Activated CD4-positive, alpha-beta T cell treated with anti-CD3 and anti-CD28 coated beads, Interleukin-2, amount 50 U/mL, for 16 hours (primary cell): ENCODE measurements around the gene CEP43.

Experiments used
- DNase-seq: peaks from one replicate; pipeline ENCODE4 v3.0.0-alpha.2; 2020

The CEP43 gene

DNA sequence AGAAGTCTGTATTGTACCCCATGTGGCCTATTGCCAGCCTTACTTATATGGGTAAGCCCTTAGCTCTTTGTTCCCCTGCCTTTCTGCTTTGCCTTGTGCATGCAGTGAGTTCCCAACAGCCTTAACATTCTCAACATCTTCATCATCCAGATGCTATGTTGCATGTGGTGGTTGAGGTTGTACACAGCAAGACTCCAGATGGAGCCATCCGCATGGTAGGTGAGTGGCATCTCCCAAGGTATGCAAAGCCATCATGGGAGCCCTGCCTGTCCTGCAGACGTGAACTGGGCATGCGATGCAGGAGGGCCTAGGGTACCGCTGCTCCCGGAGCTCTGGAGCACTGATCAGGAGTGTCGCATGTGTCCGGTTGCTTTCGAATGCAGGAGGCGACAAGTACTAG, 16.1 kb downstream of the CEP43 start:
- no peak for DNase-seq

DNA sequence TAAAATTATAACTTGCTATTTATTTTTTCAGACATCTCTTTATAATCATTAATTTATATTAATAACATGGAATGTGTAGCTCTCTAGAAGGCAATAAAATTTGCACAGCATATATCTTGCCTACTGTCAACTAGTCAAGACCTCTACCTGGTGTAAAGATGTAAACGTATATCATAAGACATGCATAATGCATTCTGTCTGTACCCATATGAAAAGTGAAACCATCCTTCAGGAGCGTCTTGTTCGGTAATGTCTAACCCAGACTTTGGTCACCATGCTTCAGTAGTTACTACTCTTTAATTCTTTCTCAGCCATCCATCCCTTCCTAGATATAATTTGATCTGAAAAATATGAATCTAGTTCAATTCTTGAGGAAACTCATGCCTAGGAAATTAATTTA, 21.0 kb downstream of the CEP43 start:
- no peak for DNase-seq

DNA sequence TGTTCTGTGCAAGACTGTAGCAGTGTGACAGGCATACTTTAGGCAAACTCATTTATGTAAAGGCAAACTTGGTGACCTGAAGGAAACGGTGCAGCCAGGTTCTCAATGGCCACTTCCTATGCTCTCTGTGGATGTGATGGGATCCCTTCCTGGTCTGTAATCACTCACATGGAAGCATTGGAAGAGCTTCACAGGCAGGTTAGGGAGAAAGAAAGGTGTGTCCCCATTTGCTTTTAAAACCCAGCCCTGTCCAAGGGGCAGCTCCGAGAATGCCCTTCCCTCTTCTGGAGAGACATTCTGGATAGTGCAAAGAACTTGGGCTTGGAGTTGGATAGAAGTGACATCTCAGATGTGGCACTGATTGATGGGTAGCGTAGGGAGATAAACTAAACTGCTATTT, 28.1 kb downstream of the CEP43 start:
- DNase-seq = no peak

DNA sequence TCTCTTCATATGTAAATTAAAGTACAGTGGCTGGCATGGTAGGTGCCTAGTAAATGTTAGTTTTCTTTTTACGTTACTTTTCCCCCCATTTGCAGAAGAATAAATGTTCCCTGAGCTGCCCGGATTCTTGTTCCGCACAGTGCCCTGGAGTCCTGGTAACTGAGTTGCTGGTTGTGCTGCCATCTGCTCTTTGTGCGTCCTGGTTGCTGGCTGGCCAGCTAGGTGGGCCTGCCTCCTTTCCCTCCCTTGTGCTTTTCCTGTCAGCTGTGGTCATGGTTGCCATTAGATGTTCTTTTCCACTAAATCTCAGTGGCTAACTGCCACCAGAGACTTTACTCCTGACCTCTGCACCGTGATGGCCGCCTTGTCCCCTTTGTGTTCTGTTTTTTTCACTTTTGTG, 28.6 kb downstream of the CEP43 start:
- DNase-seq = no peak

DNA sequence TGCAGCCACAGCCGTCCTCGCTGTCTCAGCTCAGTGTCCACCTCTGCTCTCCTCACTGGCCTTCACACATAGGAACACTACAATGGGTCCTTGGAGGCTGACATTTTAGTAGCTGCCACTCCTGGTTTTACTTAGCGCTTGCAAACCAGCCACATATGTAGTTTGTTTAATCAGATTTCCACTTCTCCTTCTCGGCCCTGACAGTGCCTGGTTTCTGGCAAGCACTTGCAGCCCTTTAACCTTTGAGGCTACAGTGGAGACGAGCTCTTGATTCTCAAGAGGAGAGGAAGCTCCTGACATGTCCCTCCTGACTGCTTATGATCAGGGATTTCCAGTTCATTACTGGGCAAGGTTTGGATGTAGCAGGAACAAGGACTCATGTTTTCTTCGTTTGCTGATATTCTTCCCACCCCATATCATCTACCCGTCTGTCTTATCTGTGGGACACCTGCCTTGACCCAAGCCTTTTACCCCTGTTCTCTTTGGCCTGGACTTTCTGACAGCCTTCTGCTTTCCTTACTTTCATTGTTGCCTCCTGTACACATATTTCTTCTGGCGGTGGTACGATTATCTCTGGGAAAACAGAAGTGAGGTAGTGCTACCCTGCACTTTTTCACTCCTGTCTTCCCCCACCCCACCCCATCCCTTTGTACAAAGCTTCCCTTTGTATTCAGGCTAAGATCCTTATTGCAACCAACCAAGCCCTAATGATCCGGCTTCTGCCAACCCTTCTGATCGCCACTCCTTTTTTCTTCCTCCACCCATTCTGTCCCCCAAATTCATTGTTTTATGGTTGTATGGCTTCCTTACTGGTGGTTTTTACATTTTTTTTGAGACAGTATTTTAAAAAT, 31.2 kb downstream of the CEP43 start:
- no peak for DNase-seq

DNA sequence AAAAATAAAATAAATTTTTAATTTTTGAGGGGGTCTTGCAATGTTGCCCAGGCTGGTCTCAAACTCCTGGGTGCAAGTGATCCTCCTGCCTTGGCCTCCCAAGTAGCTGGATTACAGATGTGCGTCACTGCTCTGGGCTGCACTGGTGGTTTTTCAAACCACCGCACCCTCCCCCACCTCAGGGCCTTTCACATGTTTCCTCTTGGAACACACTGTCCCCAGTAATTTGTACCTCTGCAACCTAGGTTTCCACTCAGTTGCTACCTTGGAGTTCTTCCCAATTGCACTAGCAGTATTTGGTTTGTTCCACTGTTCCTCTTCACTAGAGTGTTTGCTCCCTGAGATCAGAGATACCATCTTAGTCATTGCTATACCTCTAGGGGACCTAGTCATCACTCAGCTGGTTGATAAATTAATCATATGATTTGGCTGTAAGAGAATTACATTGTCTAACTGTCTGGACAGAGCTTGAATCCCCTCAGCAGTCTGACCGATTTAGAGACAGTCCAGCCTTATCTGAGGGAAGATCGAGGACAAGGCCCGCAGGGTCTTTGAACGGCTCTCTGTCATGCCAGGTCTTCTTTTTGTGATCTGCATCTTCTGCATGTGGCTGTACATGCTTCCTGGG, 32.0 kb downstream of the CEP43 start:
- DNase-seq = peak; percentile 50

DNA sequence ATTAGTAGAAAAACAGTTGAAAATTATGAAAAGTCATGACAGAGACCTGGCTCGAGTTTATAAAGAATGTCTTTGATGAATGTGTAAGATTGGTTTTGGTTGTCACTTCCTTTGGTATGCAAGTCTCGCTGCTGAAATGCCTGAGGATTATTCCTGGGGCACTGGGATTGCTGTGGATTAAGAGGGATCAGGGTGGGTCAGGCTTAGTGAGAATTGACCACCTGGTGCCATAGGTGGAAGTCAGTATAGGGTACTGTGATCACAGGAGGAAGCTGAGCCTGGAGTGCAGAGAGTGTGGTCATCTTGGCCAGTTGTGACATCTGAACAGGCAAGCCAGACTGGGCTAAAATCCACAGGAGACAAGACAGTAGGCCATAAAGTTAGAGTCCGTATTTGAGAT, 34.9 kb downstream of the CEP43 start:
- DNase-seq = no peak

DNA sequence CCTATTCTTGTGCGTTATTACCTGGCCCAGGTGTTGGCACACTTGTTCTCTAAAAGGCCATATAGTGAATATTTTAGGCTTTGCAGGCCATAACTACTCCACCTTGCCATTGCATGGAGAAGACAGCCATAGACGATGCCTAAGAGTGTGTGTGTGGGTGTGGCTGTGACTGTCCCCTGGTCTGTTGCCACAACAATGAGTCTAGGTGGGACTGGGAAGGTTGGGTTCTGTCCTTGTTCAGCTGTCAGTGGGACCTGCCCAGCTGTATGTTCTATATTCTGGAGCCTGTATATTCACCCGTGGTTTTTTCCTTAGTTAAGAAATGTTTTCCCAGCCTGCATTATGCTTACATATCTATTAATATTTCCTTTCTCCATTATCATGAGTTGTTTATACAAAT, 38.6 kb downstream of the CEP43 start:
- no peak for DNase-seq

DNA sequence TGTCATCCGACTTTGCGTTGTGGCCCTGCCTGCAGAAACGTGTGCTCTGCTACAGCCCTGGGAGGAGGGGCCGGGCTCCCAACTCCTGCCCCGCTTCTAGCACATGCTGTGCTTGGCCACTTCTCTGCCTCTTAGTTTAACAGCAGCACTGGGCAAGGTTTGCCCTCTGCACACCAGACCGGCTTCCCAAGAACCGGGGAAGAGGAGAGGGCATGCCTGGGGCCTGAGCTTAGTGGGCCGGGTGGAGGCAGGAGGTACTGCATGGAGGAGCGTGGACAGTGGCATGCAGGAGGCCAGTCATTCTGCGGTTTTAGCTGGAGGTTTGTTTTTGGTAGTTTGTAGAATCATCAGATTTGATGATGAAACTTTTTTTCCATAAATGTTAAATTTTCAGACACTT, 45.5 kb downstream of the CEP43 start:
- no peak for DNase-seq

DNA sequence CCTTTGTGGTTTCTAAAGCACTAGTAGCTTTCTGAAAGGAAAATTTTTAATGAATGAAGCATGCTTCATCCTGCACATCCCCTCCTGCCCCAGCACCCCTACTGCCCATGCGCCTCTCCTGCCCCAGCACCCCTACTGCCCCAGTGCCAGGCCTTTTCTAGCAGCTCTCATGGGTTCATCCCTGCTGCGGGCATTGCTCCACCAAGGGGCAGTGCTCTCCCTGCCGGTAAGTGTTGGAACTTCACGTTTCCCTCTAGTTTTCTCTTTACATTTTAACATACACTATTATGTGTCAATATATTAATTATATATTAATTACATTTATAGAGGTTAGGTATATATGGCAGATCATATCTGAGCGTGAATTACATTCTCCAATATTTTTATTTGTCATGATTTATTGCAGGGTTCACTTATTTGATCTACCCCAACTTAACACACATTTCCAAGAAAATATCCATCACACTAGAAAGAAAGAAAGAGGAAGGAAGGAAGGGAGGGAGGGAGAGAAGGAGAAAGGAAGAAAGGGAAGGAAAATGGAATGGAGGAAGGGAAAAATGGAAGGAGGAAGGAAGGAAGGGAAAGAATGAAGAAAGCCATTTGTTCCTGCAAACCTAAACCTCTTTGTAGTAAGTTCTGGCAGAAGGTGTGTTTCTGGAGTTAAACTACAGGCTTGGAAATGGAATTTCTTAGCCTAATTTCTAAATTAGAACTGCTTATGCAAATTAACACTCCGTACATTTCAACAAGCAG, 46.8 kb downstream of the CEP43 start:
- no peak for DNase-seq

DNA sequence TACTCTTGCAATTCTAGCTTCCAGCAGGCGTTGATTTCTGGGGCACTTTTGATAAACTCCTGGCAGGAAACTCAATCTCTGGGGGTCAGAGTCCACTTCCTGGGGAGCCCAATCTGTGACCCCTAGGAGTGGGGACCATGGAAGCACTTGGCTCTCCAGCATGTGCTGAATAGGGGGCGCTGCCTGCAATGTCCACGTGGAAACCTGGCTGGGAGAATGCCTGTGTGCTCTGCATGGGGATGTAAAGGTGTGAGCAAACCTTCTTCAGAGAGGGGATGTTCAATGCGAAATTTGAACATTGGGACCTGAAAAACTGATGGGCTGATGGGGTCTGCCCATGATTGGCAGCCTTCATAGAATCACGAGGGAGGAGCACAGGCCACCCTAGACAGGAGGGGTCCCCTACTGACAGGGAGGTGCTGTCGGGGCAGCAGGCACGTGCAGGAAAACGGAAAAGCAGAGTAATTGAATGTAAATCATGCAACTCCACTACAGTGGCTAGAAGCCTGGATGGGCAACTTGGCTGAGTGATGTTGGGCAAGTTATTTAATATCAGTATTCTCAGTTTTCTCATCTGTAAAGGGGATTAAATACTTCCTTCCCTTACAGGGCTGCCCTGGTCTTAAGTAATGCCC, 47.8 kb downstream of the CEP43 start:
- DNase-seq = no peak

DNA sequence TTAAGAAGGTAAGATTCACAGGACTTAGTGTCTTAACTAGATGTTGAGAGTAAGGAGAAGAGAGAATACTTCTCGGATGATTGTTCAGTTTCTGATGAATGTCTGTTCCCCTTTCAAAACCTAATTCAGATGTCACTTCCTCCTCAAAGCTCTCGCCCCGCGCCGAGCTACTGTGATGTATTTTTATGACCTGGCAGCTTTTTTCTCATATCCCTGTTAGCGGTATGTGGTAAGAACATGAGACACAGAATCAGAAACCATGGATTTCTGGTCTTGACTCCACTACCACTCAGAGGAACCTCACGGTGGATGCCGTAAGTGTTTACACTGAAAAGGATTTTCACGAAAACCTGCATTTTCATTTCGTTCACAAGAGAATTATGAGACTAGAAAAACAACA, 48.4 kb downstream of the CEP43 start:
- DNase-seq = peak; percentile 79
